ENCODE results near the gene GNPAT. TPM values are rescaled to one million over a fixed set of nuclear protein-coding genes. Genes with fewer than 3 reads are reported as not detected.

The GNPAT gene
- total RNA-seq, 1 donor from 2014 or later: 32.5 TPM

DNA sequence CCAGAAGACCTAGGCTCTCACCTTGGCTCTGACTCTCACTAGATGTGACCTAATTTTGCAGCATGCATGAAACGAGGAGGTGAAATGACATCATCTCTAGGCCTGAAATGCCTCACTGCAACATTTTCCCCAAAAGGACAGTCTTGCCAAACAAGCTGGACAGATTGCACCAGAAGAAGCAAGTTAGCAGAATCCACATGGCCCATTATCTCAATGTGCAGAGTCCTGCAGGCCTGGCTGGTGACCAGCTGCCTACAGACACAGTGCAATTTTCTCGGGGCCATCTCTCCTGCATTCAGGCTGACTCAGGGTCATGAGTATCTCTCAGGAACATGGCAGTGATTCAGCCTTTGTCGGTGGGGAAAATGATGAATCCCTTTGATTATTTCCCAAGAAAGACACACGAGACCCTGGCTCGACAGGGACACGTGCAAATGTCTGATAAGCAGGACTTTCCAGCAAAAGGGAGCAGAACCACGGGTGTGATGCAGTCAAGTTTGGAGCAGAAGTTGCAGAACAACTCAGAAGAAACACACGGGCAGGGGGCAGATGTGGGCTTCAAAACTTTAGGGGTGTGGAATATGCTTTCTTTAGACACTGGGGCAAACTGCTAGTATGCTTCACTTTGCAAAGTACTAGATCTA, 40.5 kb upstream of the GNPAT start:
- Histone ChIP-seq H3K27ac (ENCODE audit: low read depth, low read length) (no peak overlapping the region), H3K36me3 (ENCODE audit: insufficient read depth, low read length) (no peaks in the 10 kb centered on the region)

DNA sequence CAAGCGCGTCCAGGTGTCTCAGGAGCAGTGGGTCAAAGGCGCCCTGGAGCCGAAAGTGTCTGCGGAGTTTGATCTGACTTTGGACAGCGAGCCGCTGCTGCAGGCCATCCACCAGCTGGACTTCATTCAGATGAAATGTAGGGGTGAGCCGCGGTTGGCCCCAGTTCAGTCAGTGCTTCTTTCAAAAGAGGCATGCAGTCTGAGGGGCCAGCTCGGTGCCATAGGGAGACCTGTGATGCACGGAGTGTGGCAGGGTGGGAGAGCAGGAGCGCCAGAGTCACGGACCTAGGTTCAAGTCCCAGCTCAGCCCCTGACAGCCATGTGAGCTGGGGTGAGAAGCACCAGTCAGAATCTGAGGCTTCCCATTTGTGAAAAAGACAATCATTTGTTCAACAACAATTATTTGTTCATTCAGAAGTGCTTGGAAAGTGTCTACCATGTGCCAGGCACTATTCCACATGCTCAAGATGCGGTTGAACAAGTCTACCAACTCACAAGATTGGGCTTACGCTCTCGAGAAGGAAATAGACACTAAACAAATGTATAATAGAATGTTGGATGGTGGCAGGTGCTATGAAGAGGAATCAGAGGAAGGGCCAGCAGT, 39.5 kb upstream of the GNPAT start:
- no peak for DNase-seq (ENCODE audit: low read depth)
- peaks cover 3% of the 10 kb centered on the region for H3K36me3 Mint-ChIP-seq (ENCODE audit: low read depth, unreplicated experiment)
- H3K4me1 Mint-ChIP-seq (ENCODE audit: low read depth, unreplicated experiment): peaks cover 13% of the 10 kb centered on the region
- Histone ChIP-seq H3K4me1 (ENCODE audit: insufficient read depth, low read length) (no peaks in the 10 kb centered on the region), H3K27ac (ENCODE audit: low read depth, low read length) (no peak overlapping the region), H3K36me3 (ENCODE audit: insufficient read depth, low read length) (no peaks in the 10 kb centered on the region), H3K27me3 (ENCODE audit: insufficient read depth, low read length) (peaks cover 5% of the 10 kb centered on the region), H3K9ac (ENCODE audit: low read length) (no peak overlapping the region), H4K20me1 (ENCODE audit: insufficient read depth, low read length) (no peaks in the 10 kb centered on the region), H3K9me3 (ENCODE audit: insufficient read depth, low read depth, low read length) (no peaks in the 10 kb centered on the region), H3K79me2 (ENCODE audit: insufficient read depth, low read length) (no peaks in the 10 kb centered on the region), H3K4me2 (ENCODE audit: low read length) (no peak overlapping the region), H3K4me3 (ENCODE audit: insufficient read depth, low read depth, low read length) (no peak overlapping the region), H2AFZ (ENCODE audit: low read depth, low read length) (no peak overlapping the region)
- no peak overlapping the region for H3K27ac Mint-ChIP-seq (ENCODE audit: unreplicated experiment)
- no peak for TF ChIP-seq EZH2 (IDR thresholded peaks at IDR 0.05; ENCODE audit: insufficient read depth, low read length)
- TF ChIP-seq, protein P1, sequence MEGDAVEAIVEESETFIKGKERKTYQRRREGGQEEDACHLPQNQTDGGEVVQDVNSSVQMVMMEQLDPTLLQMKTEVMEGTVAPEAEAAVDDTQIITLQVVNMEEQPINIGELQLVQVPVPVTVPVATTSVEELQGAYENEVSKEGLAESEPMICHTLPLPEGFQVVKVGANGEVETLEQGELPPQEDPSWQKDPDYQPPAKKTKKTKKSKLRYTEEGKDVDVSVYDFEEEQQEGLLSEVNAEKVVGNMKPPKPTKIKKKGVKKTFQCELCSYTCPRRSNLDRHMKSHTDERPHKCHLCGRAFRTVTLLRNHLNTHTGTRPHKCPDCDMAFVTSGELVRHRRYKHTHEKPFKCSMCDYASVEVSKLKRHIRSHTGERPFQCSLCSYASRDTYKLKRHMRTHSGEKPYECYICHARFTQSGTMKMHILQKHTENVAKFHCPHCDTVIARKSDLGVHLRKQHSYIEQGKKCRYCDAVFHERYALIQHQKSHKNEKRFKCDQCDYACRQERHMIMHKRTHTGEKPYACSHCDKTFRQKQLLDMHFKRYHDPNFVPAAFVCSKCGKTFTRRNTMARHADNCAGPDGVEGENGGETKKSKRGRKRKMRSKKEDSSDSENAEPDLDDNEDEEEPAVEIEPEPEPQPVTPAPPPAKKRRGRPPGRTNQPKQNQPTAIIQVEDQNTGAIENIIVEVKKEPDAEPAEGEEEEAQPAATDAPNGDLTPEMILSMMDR (IDR thresholded peaks at IDR 0.05; ENCODE audit: insufficient read depth, low read depth, low read length): no peak
- peaks cover 73% of the 10 kb centered on the region for H3K27me3 Mint-ChIP-seq (ENCODE audit: low read depth, unreplicated experiment)
- FAIRE-seq: no peak
- H3K9me3 Mint-ChIP-seq (ENCODE audit: unreplicated experiment): peaks cover 7% of the 10 kb centered on the region
- no peak overlapping the region for H3K4me3 Mint-ChIP-seq (ENCODE audit: unreplicated experiment)

More for the DNA sequence above, 40.5 kb upstream of the GNPAT start:
- Histone ChIP-seq H3K4me3 (ENCODE audit: insufficient read depth, low read depth, low read length) (no peak overlapping the region), H3K4me1 (ENCODE audit: insufficient read depth, low read length) (no peaks in the 10 kb centered on the region), H3K4me2 (ENCODE audit: low read length) (no peak overlapping the region), H3K27me3 (ENCODE audit: insufficient read depth, low read length) (peaks cover 5% of the 10 kb centered on the region), H3K79me2 (ENCODE audit: insufficient read depth, low read length) (no peaks in the 10 kb centered on the region), H2AFZ (ENCODE audit: low read depth, low read length) (no peak overlapping the region), H4K20me1 (ENCODE audit: insufficient read depth, low read length) (no peaks in the 10 kb centered on the region), H3K9me3 (ENCODE audit: insufficient read depth, low read depth, low read length) (no peaks in the 10 kb centered on the region), H3K9ac (ENCODE audit: low read length) (no peak overlapping the region)
- TF ChIP-seq EZH2 (IDR thresholded peaks at IDR 0.05; ENCODE audit: insufficient read depth, low read length): no peak
- TF ChIP-seq, protein P1 (IDR thresholded peaks at IDR 0.05; ENCODE audit: insufficient read depth, low read depth, low read length): no peak
- DNase-seq (ENCODE audit: low read depth): peak; percentile 11
- Mint-ChIP-seq H3K36me3 (ENCODE audit: low read depth, unreplicated experiment) (peaks cover 8% of the 10 kb centered on the region), H3K27me3 (ENCODE audit: low read depth, unreplicated experiment) (peaks cover 76% of the 10 kb centered on the region), H3K27ac (ENCODE audit: unreplicated experiment) (peak overlapping the region; percentile 69), H3K4me3 (ENCODE audit: unreplicated experiment) (no peak overlapping the region), H3K9me3 (ENCODE audit: unreplicated experiment) (peaks cover 7% of the 10 kb centered on the region), H3K4me1 (ENCODE audit: low read depth, unreplicated experiment) (peaks cover 13% of the 10 kb centered on the region)
- FAIRE-seq: no peak
